A549 (cell line): ENCODE data around the gene MIXL1. TPM values are rescaled to one million over a fixed set of nuclear protein-coding genes. Genes with fewer than 3 reads are reported as not detected.
A peak's percentile ranks its signal among the peaks of the same experiment; 100 is the strongest.

Experiments used
- ATAC-seq, 2 experiments: fragments of 200-7000 bp in 1 of 2; fragments of >200 bp in 1 of 2; cut with Nextera tagmentation in 1 of 2; cut with Tn5 transposase in 1 of 2; 3 replicates each; pipeline versions ENCODE4 v1.8.0 to v1.9.1; 2018 to 2020; ENCODE audit warnings: mild to moderate bottlenecking in 1 of 2, moderate library complexity in 1 of 2
- CTCF ChIA-PET: fragments of 300-600 bp; sonication (Branson Sonifier 250); formaldehyde crosslinking; extraction: SDS; loops from one replicate; lab custom pipeline; 2021; ENCODE audit warnings: antibody characterized with exemption, inconsistent platforms; lab: Yijun Ruan, JAX
- POLR2A ChIA-PET: fragments of 350-600 bp; formaldehyde crosslinking; extraction: SDS; loops from one replicate; lab custom pipeline; 2021; ENCODE audit warnings: antibody characterized with exemption, inconsistent platforms; lab: Yijun Ruan, JAX
- DNase-seq, 2 experiments: peaks; one replicate each; pipeline versions ENCODE4 v3.0.0 to v3.0.0-alpha.2; 2011 to 2016; ENCODE audit warnings: low read depth in 1 of 2, low spot score in 1 of 2
- FAIRE-seq: peaks from 2 replicates; lab custom pipeline; 2011; peaks lifted over from hg19 to GRCh38; lab: Jason Lieb, UNC
- H3K27ac ChIP-seq, 2 experiments: fragments of >200 bp; sonication (Bioruptor Twin); formaldehyde crosslinking; 3 replicates each; pipeline ENCODE4 v1.5.1; 2016 to 2017
- H3K4me1 ChIP-seq: fragments of >200 bp; sonication (Bioruptor Twin); formaldehyde crosslinking; 3 replicates; pipeline ENCODE4 v1.6.1; 2016
- H3K4me2 ChIP-seq: fragments of >200 bp; sonication (Bioruptor Twin); formaldehyde crosslinking; 3 replicates; pipeline ENCODE4 v1.6.1; 2016
- H3K4me3 ChIP-seq: fragments of >200 bp; sonication (Bioruptor Twin); formaldehyde crosslinking; 3 replicates; pipeline ENCODE4 v1.5.1; 2016
- H3K9me3 ChIP-seq: fragments of >200 bp; sonication (Bioruptor Twin); formaldehyde crosslinking; 3 replicates; pipeline ENCODE4 v1.6.1; 2016
- MAFK ChIP-seq: fragments of 450-650 bp; IDR thresholded peaks from 2 replicates; pipeline ENCODE4 v1.6.1; 2014; ENCODE audit not compliant: partially characterized antibody
- NPAS2 ChIP-seq: fragments of 250-450 bp; sonication (Bioruptor Pico); IDR thresholded peaks from 2 replicates; pipeline ENCODE4 v1.8.0; 2022; ENCODE audit warnings: mild to moderate bottlenecking, moderate library complexity, borderline replicate concordance
- WGBS: methylation state at CpG from one replicate; pipeline ENCODE4 v1.1.6; 2017; ENCODE audit errors: missing lambda C conversion rate; 5-methylcytosine and 5-hydroxymethylcytosine counted together
- polyA plus RNA-seq, 4 experiments: library from polyadenylated mRNA; depleted of rRNA in 3 of 4; stranded (reverse); fragments of >200 nt; fragmentation: RNase III in 1 of 4; extraction: RNeasy Plus Mini Kit Qiagen cat#74134 plus additional on column Dnase treatment in 1 of 4; gene quantifications; 2 replicates in 3 of 4; 3 replicates in 1 of 4; pipeline ENCODE4 v1.2.3, GENCODE V29; 2011 to 2017
- TF ChIP-seq, protein P1 (sequence below): IDR thresholded peaks from 2 replicates; pipeline ENCODE4 v1.6.1; 2012

The MIXL1 gene
- polyA plus RNA-seq, 2 of the 4 experiments (the other 2 are of a cell fraction): 0.06 to 0.18 TPM

DNA sequence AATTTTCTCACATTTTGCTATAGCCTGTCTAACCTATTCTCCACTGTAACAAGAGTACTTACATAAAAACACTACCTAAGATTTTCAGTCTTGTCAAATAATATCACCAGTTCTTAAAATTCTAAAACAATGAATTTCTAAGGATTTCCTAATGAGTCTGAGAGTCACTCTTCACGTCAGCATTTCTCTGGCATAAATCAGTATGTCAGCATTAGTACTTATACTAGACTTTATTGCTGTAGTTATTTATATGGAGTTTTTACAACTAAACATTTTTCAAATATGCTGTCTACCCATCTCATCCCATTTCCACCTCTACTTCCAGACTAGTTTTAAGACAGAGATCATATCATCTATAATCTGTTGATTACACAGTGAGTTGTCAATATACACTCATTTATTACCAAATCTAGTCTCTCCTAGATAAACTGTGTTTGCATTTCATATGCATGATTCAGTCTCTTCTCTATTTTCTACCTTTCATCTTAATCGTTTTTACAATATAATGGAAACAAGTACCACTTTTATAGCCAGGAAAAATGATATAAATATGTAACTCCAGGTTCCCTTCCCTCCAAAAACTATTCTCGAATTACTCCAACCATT, 52.7 kb downstream of the MIXL1 start:
- WGBS: 68% methylated on average over 3 of the region's 3 CpGs

More for the DNA sequence above, 52.7 kb downstream of the MIXL1 start:
- FAIRE-seq: no peak
- Histone ChIP-seq H3K4me1 (no peaks in the 10 kb centered on the region), H3K27ac (no peak overlapping the region), H3K4me2 (no peak overlapping the region), H3K4me3 (no peak overlapping the region), H3K9me3 (no peaks in the 10 kb centered on the region)
- no peak for ATAC-seq
- CTCF ChIA-PET: interaction anchor here (1.9 kb wide), 1 partner anchor 151 kb away, joined by 6 read pairs; no protein-coding TSS in a partner anchor
- POLR2A ChIA-PET: no interaction called here
- TF ChIP-seq NPAS2 (CRISPR knock-in tag): no peak
- peak; percentile 25 for TF ChIP-seq MAFK
- TF ChIP-seq, protein P1, sequence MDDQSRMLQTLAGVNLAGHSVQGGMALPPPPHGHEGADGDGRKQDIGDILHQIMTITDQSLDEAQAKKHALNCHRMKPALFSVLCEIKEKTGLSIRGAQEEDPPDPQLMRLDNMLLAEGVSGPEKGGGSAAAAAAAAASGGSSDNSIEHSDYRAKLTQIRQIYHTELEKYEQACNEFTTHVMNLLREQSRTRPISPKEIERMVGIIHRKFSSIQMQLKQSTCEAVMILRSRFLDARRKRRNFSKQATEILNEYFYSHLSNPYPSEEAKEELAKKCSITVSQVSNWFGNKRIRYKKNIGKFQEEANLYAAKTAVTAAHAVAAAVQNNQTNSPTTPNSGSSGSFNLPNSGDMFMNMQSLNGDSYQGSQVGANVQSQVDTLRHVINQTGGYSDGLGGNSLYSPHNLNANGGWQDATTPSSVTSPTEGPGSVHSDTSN: no peak
- DNase-seq: no peak

Other genes starting within 250 kb of the MIXL1 start
- 15.6 and 24.8 TPM in 2 replicates for gene SDE2, start 224.3 kb upstream of the MIXL1 start, polyA plus RNA-seq (2011; rRNA removed)
- gene SDE2, start 224.3 kb upstream of the MIXL1 start, polyA plus RNA-seq (2017; fragmentation: RNase III; extraction: RNeasy Plus Mini Kit Qiagen cat#74134 plus additional on column Dnase treatment): 8.4 to 9.2 TPM (median 8.8 TPM) in 3 replicates
- gene H3-3A, start 160.9 kb upstream of the MIXL1 start, polyA plus RNA-seq (2011; rRNA removed): 366 and 457 TPM in 2 replicates
- gene H3-3A, start 160.9 kb upstream of the MIXL1 start, polyA plus RNA-seq (2017; fragmentation: RNase III; extraction: RNeasy Plus Mini Kit Qiagen cat#74134 plus additional on column Dnase treatment): 451 to 534 TPM (median 530 TPM) in 3 replicates
- 42.4 and 52.9 TPM in 2 replicates for gene ACBD3, start 36.9 kb upstream of the MIXL1 start, polyA plus RNA-seq (2011; rRNA removed)
- gene ACBD3, start 36.9 kb upstream of the MIXL1 start, polyA plus RNA-seq (2017; fragmentation: RNase III; extraction: RNeasy Plus Mini Kit Qiagen cat#74134 plus additional on column Dnase treatment): 27.0 to 30.2 TPM (median 29.8 TPM) in 3 replicates
- 10.9 and 14.7 TPM in 2 replicates for gene LIN9, start 85.5 kb downstream of the MIXL1 start, polyA plus RNA-seq (2011; rRNA removed)
- gene LIN9, start 85.5 kb downstream of the MIXL1 start, polyA plus RNA-seq (2017; fragmentation: RNase III; extraction: RNeasy Plus Mini Kit Qiagen cat#74134 plus additional on column Dnase treatment): 7.9 to 9.0 TPM (median 8.3 TPM) in 3 replicates
- 134 and 144 TPM in 2 replicates for gene PARP1, start 184.4 kb downstream of the MIXL1 start, polyA plus RNA-seq (2011; rRNA removed)
- 117 to 125 TPM (median 118 TPM) in 3 replicates for gene PARP1, start 184.4 kb downstream of the MIXL1 start, polyA plus RNA-seq (2017; fragmentation: RNase III; extraction: RNeasy Plus Mini Kit Qiagen cat#74134 plus additional on column Dnase treatment)